ACHN (cell line): Measurements from ENCODE around the gene GRM8.

Experiments
- DNase-seq: peaks from one replicate; pipeline ENCODE4 v3.0.0-alpha.2; 2015
- in situ Hi-C: cut with HindIII; loops from 2 replicates; pipeline ENCODE4 v1.10.0; 2017; ENCODE audit warnings: low sequenced_read_pairs, low pct_ligation_motif_present, low pct_unique_long_range_greater_than_20kb

Gene GRM8

GRCh38 chr7:126462405-126462804 is 790.3 kb downstream of the GRM8 start:
- in situ Hi-C loops = no loop called here

GRCh38 chr7:126460664-126461063 is 792.1 kb downstream of the GRM8 start:
- in situ Hi-C loops = no loop called here
- DNase-seq = no peak

More at GRCh38 chr7:126462405-126462804, 790.3 kb downstream of the GRM8 start:
- DNase-seq = no peak

- in situ Hi-C loops = no loop called here
- DNase-seq = no peak
These were observed 799.6 kb downstream of the GRM8 start for GRCh38 chr7:126453104-126453503.

DNA sequence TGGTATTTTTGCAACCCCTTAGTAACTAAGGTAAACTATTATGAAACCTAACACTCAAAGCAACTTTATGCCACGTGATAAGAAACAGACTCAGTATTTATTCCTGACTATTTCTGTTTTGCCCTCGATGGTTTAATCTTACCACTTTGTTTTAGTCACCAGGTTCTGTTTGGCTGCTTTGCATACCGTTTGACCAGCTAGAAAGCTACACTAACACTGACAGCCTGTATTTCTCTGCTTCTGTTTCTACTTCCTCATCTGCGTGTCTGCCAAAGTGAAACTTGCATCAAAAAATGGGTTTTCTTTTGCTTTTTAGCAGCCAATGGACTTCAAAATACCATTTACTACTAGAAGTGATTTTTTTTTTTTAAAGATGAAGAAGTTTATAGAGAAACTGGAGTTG is 802.5 kb downstream of the GRM8 start:
- in situ Hi-C loops = no loop called here
- no peak for DNase-seq

GRCh38 chr7:126449611-126450268 is 803.0 kb downstream of the GRM8 start:
- in situ Hi-C loops = no loop called here

GRCh38 chr7:126447984-126448383 is 804.8 kb downstream of the GRM8 start:
- in situ Hi-C loops = no loop called here
- no peak for DNase-seq

More at GRCh38 chr7:126449611-126450268, 803.0 kb downstream of the GRM8 start:
- DNase-seq = no peak

DNA sequence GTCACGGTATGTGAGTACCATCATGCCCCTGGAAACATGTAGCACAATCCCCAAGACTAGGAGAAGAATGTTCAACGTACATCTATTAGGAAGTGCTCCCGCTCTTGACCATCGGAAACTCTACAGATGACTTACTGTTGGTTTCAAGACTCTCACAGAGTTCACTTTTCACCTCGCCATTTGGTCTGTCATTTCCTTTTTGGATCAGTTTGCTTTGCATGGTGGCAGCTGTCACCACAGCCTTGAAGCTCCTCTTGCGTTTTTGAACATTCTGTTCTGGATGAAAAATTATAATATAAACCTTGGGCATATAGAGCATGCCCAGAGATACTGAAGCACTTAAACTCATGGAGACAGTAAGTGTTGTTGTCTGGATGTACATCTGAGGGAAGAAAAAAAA is 806.8 kb downstream of the GRM8 start:
- in situ Hi-C loops = no loop called here
- no peak for DNase-seq

GRCh38 chr7:126443951-126444350 is 808.8 kb downstream of the GRM8 start:
- DNase-seq = no peak
- in situ Hi-C loops = no loop called here

- DNase-seq = no peak
- in situ Hi-C loops = no loop called here
These were observed 809.8 kb downstream of the GRM8 start for GRCh38 chr7:126442908-126443307.

GRCh38 chr7:126441745-126442144 is 811.0 kb downstream of the GRM8 start:
- in situ Hi-C loops = no loop called here
- DNase-seq = no peak

DNA sequence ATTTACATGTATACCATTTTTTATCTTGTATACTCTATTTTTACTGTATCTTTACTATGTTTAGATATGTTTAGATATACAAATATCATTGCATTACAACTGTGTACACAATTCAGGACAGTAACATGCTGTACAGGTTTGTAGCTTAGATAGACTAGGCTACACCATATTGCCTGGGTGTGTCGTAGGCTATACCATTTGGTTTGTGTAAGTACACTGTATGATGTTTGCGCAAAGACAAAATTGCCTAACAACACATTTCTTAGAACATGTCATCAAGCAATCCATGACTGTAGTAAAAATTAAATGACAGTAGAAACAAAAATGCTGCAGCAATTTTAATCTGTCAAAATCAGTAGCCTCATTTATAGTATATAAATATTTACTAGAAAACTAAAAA is 812.2 kb downstream of the GRM8 start:
- no peak for DNase-seq
- in situ Hi-C loops = no loop called here

- in situ Hi-C loops = no loop called here
- DNase-seq = no peak
These were observed 816.4 kb downstream of the GRM8 start for GRCh38 chr7:126436213-126436868.

- no peak for DNase-seq
- in situ Hi-C loops = no loop called here
These were observed 826.1 kb downstream of the GRM8 start for GRCh38 chr7:126426652-126427051.

GRCh38 chr7:126424985-126425384 is 827.8 kb downstream of the GRM8 start:
- in situ Hi-C loops = no loop called here

GRCh38 chr7:126419047-126419446 is 833.7 kb downstream of the GRM8 start:
- in situ Hi-C loops = no loop called here
- DNase-seq = no peak

More at GRCh38 chr7:126424985-126425384, 827.8 kb downstream of the GRM8 start:
- DNase-seq = no peak

DNA sequence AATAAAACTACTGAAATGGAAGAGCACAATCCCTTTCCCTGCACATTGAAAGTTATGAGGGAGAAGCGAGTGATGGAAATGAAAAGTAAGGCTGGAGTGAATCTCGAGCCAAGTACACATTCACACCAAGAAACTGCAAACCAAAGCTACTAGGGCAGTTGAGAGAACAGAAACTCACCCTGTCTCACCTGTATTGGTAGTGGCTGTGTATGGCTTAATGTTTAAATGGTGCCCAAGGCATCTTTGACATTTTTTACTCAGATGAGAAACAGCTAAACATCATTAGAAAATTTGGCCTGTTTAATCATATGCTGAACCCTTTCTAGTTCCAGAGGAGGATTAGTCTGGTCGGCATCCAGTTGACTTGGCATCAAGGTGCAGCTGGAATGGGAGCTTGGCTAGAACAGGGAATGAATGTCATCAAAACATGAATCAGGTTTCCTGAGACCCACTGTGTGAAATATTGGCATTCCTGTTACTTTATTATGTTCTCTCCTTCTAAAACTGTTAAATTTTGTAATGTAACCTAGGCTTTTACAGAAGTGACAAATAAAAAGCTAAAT is 840.8 kb downstream of the GRM8 start:
- in situ Hi-C loops = no loop called here
- peak; percentile 8 for DNase-seq

DNA sequence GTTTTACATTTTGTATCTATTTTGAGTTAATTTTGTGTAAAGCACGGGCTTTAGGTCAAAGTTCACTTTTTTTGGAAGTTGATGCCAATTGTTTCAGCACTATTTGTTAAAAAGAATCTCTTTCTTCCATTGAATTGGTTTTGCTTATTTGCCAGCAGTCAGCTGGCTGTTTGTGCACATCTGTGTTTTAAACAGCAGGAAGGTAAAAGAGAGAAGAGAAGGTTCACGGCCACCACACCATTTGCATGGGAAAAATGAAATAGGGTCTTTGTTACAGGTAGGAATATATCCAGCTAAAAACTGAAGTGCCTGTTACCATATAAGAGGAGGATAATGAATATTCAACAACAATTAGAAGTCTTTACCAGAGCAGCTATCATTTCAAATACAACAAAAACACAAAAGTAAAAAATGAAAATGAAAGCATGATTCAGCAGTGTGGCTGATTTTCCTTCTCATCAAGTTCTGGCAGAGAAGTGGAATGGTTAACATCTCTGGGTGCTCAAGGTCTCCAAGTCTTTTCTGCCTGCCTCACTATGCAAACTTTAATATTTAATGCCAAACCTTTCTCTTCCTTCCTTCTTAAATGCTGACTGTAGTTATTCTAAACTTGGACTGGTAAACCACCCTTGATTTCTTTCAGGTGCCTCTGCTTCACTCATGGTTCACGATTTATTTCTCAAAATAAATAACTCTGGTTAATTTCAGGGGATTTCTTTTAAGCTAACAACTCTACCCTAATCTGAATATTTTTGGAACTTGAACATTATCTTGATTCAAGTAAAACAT is 841.5 kb downstream of the GRM8 start:
- in situ Hi-C loops = no loop called here
- DNase-seq = peak; percentile 41

GRCh38 chr7:126403040-126403439 is 849.7 kb downstream of the GRM8 start:
- in situ Hi-C loops = no loop called here

DNA sequence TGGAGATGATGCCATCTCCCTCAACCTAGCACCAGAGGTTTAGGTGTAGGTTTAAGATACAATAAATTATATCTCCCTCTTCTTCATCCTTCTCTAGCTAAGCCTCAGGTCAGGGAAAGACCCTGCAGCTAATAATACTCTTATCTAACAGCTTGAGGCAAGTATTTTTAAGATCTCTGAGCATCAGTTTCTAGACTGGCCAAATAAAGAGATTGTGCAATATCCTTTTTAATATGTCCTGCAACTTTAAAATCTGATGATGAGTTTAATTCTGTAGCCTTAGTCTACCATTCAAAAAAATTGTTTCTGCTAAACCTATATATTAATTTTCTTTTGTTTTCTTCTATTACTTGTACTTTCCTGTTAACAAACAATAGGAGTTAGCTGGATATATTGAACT is 850.8 kb downstream of the GRM8 start:
- in situ Hi-C loops = no loop called here
- no peak for DNase-seq

More at GRCh38 chr7:126403040-126403439, 849.7 kb downstream of the GRM8 start:
- no peak for DNase-seq
